Endothelial cell of umbilical vein (primary cell): ENCODE results near the gene WDR27.

ENCODE experiments used
- JUN ChIP-seq: IDR thresholded peaks from 2 replicates; pipeline ENCODE4 v1.6.1; 2011; ENCODE audit warnings: borderline replicate concordance, low read depth; ENCODE audit not compliant: insufficient read length, insufficient read depth
- MYC ChIP-seq: IDR thresholded peaks from one replicate; pipeline ENCODE4 v1.6.1; 2011; ENCODE audit warnings: mild to moderate bottlenecking, low read depth, low read length
- POLR2A ChIP-seq: IDR thresholded peaks from 2 replicates; pipeline ENCODE4 v1.6.1; 2012; ENCODE audit warnings: low read depth, mild to moderate bottlenecking, control low read depth, low read length
- TF ChIP-seq, protein P1 (sequence below), 2 donors: IDR thresholded peaks; 1 replicate in 1 of 2; 2 replicates in 1 of 2; pipeline ENCODE4 v1.5.1; 2011; ENCODE audit warnings: low read length in 2 of 2, mild to moderate bottlenecking in 2 of 2, moderate library complexity in 2 of 2, control low read depth in 1 of 2, inconsistent platforms in 1 of 2, low read depth in 1 of 2; ENCODE audit not compliant: insufficient read depth in 1 of 2; ENCODE audit errors: extremely low read depth in 1 of 2

- no peak for TF ChIP-seq MYC
- TF ChIP-seq POLR2A: no peak
- TF ChIP-seq, protein P1, sequence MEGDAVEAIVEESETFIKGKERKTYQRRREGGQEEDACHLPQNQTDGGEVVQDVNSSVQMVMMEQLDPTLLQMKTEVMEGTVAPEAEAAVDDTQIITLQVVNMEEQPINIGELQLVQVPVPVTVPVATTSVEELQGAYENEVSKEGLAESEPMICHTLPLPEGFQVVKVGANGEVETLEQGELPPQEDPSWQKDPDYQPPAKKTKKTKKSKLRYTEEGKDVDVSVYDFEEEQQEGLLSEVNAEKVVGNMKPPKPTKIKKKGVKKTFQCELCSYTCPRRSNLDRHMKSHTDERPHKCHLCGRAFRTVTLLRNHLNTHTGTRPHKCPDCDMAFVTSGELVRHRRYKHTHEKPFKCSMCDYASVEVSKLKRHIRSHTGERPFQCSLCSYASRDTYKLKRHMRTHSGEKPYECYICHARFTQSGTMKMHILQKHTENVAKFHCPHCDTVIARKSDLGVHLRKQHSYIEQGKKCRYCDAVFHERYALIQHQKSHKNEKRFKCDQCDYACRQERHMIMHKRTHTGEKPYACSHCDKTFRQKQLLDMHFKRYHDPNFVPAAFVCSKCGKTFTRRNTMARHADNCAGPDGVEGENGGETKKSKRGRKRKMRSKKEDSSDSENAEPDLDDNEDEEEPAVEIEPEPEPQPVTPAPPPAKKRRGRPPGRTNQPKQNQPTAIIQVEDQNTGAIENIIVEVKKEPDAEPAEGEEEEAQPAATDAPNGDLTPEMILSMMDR (IDR thresholded peaks at IDR 0.05; ENCODE audit: extremely low read depth in 1 of 2, insufficient read depth in 1 of 2, low read depth in 1 of 2, low read length in 2 of 2): no peak
- no peak for TF ChIP-seq JUN
Measured at GRCh38 chr6:169685860-169686259, 16.0 kb downstream of the WDR27 start.
